Activated T-cell treated with anti-CD3 and anti-CD28 coated beads for 48 hours (primary cell): ENCODE data around the gene MMAB.
A peak's percentile ranks its signal among the peaks of the same experiment; 100 is the strongest.
"Not testable (repeated sequence)": the region's sequence is repeated elsewhere in the genome, so short reads cannot be mapped to it uniquely, and the experiment has no call there.

ENCODE experiments used
- DNase-seq: peaks from one replicate; pipeline ENCODE4 v3.0.0-alpha.2; 2020; ENCODE audit warnings: low read depth

Gene MMAB

GRCh38 chr12:109602132-109602531 lies 28.8 kb upstream of the MMAB start:
- DNase-seq: not testable (repeated sequence)

- DNase-seq: no peak
These were observed 28.3 kb upstream of the MMAB start for GRCh38 chr12:109601557-109601956.

GRCh38 chr12:109600995-109601394 lies 27.7 kb upstream of the MMAB start:
- no peak for DNase-seq

DNA sequence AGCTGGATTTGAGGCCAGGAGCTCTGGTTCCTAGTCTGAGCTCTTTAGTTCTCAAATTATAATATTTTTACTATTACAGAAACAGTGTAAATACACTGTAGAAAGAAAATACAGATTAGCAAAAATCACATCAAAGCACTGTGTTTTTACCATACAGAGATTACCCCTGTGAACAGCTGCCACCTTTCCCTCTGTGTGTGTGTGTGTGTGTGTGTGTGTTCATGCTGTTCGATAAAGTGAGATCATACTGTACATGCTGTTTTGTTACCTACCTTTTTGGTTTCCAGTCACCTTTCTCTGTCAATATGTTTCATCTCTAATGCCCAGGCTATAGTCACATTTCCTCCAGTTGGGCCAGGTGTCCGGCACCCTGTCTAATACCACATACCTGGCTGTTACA lies 27.2 kb upstream of the MMAB start:
- DNase-seq: no peak

- no peak for DNase-seq
These were observed 25.8 kb upstream of the MMAB start for GRCh38 chr12:109599087-109599486.

- DNase-seq: no peak
These were observed 25.1 kb upstream of the MMAB start for GRCh38 chr12:109598428-109598854.

DNA sequence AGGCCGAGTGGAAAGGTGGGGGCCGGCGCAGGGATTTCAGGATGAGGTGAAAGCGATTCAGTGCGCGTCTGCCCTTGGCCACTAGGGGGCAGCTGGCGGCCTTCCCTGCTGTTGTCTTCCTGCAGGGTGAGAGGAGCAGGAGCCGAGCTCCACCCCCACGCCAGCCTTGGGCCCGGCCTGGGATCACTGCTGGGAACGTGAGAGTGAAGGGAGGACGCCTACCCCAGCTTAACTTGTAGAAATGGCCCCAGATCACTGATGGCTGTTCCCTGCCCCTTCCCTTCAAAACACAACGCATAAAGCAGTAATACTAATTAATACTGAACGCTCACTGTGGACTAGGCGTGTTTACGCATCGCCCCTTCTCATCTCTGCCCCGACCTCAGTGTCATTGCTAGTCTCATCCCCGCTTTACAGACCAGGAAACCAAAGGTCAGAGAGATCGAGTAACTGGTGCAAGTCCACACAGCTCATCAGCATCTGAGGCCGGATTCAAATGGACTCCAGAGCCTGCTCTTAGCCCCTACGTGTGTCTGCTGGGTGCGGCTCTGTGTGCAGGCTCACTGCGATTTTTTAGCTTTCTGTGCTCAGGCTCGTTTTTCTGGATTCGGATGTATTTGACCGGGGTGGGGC lies 24.6 kb upstream of the MMAB start:
- DNase-seq: peak; percentile 58

DNA sequence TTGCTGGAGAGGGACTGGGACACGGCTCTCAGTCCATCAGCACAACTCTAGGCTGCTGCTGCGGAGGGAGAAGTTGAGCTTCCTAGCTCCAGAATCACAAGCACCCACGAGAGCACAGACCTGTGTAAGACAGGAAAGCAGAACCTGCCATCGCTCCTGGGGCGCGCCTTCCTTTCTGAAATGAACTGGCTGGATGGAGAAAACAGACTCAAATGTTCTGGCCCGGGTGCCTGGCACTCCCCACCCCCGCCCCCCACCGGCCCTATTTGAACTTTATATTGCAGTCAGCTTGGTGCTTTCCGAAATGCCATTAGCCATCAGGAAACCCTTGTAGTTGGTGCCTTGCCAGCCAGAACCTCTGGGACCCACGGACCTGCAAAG lies 24.1 kb upstream of the MMAB start:
- DNase-seq: no peak

DNA sequence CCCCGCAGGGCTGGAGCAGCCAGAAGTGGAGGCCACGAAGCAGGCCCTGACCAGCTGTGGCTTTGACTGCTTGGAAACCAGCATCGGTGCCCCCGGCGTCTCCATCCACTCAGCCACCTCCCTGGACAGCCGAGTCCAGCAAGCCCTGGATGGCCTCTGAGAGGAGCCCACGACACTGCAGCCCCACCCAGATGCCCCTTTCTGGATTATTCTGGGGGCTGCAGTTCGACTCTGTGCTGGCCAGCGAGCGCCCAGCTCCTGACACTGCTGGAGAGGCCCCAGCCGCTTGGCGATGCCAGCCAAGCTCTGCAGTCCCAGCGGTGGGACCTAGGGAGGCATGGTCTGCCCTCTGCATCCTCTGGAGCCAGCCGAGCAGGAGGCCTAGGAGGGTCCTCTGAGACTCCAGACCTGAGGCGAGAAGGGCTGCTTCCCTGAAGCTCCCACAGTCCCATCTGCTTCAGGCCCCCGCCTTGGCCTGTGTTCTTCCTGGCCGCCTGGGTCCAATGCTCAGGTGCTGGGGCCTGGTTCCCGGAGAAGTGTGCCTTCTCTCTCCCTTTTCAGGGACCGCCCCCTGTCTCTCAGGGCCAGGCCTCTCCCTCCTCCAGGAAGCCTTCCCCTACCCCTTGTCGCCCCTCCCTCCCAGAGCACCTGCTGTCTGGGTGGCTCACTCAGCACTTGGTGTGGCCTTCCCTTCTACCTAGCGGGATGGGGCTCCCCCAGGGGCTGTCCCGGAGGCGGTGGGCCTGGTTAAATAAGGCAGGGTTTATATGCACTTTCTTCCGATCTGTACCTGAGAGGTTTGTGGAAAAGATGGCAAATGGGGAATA lies 23.3 kb upstream of the MMAB start:
- DNase-seq: no peak

GRCh38 chr12:109595321-109595902 lies 22.1 kb upstream of the MMAB start:
- DNase-seq: peak; percentile 31

DNA sequence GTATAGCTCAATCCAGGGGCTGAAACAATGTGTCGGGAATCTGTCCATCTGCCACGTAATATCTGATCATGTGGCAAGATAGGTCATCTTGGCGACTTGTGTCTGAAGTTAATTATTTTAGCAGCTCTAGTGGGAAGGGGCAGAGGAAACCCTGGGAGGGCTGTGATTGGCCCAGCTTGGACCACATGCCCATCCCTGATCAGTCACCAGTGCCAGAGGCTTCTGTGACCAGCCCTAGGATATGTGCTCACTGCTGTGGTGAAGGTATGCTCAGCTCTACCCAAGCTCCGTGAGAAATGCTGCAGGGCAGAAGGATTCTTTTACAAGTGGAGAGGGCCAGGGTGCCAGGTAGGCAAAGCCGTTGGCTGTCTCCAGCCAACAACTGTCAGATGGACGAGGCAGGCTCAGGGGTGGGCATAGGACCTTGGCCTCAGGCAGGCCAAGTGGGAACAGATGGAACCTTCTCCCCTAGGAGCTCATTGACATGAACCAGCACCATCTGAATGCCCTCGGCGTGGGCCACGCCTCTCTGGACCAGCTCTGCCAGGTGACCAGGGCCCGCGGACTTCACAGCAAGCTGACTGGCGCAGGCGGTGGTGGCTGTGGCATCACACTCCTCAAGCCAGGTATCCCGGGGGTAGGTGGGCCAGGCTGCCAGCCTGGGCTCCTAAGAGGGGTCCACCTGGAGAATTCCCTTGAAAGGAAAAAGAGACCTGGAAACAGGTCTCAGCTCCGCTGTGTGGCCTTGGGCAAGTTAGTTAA lies 21.4 kb upstream of the MMAB start:
- DNase-seq: no peak

DNA sequence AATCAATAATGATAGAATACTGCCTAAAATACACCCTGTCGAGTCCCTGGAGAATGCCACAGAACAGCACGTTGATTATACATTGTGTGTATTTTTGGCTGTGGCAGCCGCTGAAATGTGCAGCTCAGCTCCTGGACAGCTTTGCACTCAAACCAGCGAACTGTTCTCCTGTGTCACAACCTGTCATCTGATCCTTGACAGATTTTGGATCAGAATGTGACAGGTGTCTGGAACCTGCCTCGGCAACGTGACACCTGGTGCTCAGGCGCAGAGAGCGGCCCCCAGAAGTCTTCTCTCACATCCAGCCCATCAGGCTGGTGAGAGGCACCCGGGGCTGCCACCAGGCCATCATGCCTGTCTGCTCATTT lies 19.6 kb upstream of the MMAB start:
- no peak for DNase-seq

DNA sequence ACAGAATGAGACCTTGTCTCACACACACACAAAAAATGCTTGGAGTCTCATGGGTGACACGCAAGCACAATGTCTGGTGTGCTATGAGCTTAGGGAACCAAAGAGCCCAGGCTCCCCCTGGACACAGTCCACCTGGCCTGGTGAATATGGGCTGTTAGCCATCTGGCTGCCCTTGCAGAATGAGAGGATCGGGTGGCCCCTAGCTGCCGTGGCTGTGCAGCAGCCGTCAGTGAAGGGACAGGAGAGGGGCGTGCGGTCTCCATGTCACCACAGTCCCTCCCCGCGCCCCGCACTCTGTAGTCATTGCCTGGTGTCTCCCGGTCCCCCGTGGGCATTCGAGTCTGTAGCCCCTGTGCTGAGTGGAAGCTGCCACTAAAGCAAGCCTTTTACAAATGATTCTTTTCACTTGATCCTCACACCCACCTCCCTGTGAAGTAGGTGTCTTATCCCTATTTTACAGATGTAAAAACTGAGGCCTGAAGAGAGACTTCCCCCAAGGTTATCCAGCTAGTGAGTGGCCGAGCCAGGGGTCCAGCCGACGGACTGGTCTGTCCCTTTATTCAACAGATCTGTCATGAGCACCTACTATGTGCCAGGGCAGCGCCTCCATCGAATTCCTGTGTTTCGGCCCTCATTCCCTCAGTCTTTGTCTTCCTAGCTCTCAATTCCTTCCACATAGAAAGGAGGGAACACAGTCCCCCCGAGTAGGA lies 19.0 kb upstream of the MMAB start:
- no peak for DNase-seq

DNA sequence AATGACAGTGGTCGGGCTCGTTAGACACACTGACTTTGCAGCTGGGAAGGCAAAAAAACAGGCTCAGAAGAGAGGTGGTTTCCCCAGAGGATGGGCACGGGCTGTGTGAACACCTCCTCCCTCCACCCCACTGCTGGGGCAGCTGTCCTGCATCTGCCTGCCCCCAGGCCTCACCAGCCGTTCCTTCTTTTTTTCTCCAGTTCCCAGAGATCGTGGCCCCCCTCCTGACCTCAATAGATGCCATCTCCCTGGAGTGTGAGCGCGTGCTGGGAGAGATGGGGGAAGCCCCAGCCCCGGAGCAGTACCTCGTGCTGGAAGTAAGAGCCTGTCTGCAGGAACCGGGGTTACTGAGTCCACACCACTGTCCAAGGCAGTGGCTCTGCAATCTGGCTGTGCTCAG lies 17.7 kb upstream of the MMAB start:
- DNase-seq: no peak

GRCh38 chr12:109590566-109590965 lies 17.3 kb upstream of the MMAB start:
- DNase-seq: no peak

- no peak for DNase-seq
These were observed 16.5 kb upstream of the MMAB start for GRCh38 chr12:109589691-109590245.

GRCh38 chr12:109589240-109589590 lies 15.9 kb upstream of the MMAB start:
- DNase-seq: no peak

DNA sequence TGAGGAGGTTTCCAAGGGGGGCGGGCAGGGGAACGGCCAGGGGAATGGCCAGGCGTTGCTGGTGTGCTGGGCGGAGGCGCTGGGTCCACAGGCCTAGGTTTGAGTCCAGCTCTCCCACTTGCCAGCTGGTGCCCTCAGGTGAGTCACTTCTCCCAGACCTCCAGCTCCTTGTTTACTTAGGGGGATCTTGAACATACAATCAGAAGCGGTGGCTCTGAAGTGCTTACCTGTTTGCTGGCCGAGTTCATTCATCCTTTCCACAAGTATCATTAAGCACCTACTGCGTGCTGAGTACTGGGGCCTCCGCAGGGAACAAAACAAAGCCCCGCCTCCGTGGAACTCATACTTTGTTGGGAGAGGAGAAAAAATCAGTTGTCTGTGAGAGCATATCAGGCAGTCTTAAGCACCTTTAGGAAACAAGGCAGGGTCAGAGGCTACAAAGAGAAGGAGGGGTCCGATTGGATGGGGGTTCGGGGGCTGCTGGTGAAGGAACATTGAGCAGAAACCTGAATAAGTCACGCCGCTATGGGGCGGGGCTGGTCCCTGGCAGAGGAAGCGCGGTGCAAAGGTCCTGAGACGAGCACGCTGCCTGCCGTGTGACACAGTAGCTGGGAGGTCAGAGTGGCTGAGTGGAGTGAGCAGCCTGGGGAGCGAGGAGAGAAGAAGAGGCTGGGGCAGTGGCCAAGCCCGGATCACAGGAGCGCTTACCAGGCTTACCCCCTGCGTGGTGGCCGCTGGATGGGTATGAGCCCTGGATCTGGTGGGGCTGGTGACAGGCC lies 15.3 kb upstream of the MMAB start:
- no peak for DNase-seq

GRCh38 chr12:109587921-109588320 lies 14.6 kb upstream of the MMAB start:
- DNase-seq: no peak

DNA sequence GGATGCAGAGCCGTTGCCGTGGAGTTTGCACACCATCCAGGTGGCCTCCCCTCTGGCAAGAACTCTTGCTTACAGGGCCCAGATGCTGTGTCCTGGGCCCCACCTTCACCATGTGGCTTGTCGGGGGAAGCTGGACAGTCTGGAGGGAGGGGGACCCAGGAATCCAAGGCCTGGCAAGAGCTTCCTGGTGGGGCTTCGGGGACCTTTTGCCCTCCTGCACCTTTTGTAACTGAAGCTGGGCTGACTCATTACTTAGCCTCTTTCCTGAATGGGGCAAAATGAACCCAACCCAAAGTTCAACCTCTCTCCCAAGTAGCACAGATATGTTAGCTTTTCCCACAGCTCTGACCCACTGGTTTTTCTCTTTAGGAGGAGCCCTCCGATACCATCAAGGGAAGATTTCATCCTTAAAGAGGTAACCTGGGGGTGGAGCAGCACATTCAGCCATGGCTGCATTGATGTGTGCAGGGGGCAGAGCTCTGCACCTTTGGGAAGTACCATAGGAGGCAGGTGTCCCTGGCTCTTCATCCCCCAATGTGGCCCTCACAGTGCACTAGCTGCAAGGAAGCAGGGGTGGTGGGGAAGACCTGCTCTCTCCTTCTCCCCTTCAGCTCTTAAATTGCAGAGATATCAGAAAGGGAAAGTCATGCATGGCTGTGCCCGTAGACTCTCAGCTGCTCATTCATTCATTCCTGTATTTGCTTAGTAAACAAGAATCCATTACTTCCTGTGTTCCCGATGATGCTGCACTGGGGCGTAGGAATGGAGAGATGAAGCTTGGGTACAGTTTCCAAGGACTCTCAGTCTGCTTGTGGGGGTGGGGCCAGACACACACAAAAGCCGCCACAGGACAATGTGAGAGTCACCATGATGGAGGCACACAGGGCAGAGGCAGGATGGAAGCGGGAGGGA lies 13.3 kb upstream of the MMAB start:
- DNase-seq: no peak
